HepG2 (cell line): ENCODE results near the gene SNAP47. TPM values are rescaled to one million over a fixed set of nuclear protein-coding genes. Genes with fewer than 3 reads are reported as not detected.

Source experiments
- ASH2L ChIP-seq: fragments of 300-600, 200-600 bp; sonication (generic); IDR thresholded peaks from 2 replicates; pipeline ENCODE4 v1.7.0; 2017; ENCODE audit warnings: low read depth, mild to moderate bottlenecking, moderate library complexity, mixed read lengths, low read length; ENCODE audit not compliant: insufficient read length
- CTCF ChIP-seq: sonication (generic); formaldehyde crosslinking; IDR thresholded peaks from 2 replicates; pipeline ENCODE4 v1.5.0; 2020; ENCODE audit warnings: mild to moderate bottlenecking, missing genetic modification reagents, moderate library complexity
- DNMT3B ChIP-seq: conservative IDR thresholded peaks from 2 replicates; pipeline ENCODE4 v1.6.1; 2016; ENCODE audit warnings: missing biosample characterization, control low read depth
- FOXP4 ChIP-seq: sonication (generic); formaldehyde crosslinking; IDR thresholded peaks from 2 replicates; pipeline ENCODE4 v1.4.0; 2020; ENCODE audit warnings: missing genetic modification reagents
- KAT8 ChIP-seq: IDR thresholded peaks from 2 replicates; pipeline ENCODE4 v1.6.1; 2016; ENCODE audit warnings: missing genetic modification reagents, missing compliant biosample characterization
- KDM5B ChIP-seq: sonication (generic); formaldehyde crosslinking; IDR thresholded peaks from 2 replicates; pipeline ENCODE4 v1.4.0; 2020; ENCODE audit warnings: missing genetic modification reagents, mild to moderate bottlenecking, borderline replicate concordance
- KDM6A ChIP-seq: IDR thresholded peaks from 2 replicates; pipeline ENCODE4 v1.6.1; 2016; ENCODE audit warnings: low read depth
- KLF11 ChIP-seq: IDR thresholded peaks from 2 replicates; pipeline ENCODE4 v1.6.1; 2016; ENCODE audit warnings: missing compliant biosample characterization
- KMT2B ChIP-seq: IDR thresholded peaks from 2 replicates; pipeline ENCODE4 v1.6.1; 2016; ENCODE audit warnings: missing genetic modification reagents, missing compliant biosample characterization
- NKX3-1 ChIP-seq: sonication (generic); formaldehyde crosslinking; IDR thresholded peaks from 2 replicates; pipeline ENCODE4 v1.5.0; 2020; ENCODE audit warnings: missing genetic modification reagents
- PRDM10 ChIP-seq: sonication (generic); formaldehyde crosslinking; IDR thresholded peaks from 2 replicates; pipeline ENCODE4 v1.4.0; 2020; ENCODE audit warnings: low read depth, missing genetic modification reagents
- RXRB ChIP-seq: IDR thresholded peaks from 2 replicates; pipeline ENCODE4 v1.6.1; 2016; ENCODE audit warnings: borderline replicate concordance, missing genetic modification reagents, missing compliant biosample characterization
- SNRNP70 ChIP-seq: fragments of 200-400 bp; formaldehyde crosslinking; IDR thresholded peaks from 2 replicates; pipeline ENCODE4 v1.6.1; 2017; ENCODE audit warnings: mild to moderate bottlenecking, low read depth, low read length, moderate library complexity
- STAT5B ChIP-seq: sonication (generic); formaldehyde crosslinking; IDR thresholded peaks from 2 replicates; pipeline ENCODE4 v1.4.0; 2020; ENCODE audit warnings: missing genetic modification reagents
- U2AF2 ChIP-seq: fragments of 200-400 bp; formaldehyde crosslinking; IDR thresholded peaks from 2 replicates; pipeline ENCODE4 v1.6.1; 2017; ENCODE audit warnings: low read depth, mild to moderate bottlenecking, low read length
- ZGPAT ChIP-seq: IDR thresholded peaks from 2 replicates; pipeline ENCODE4 v1.6.1; 2016; ENCODE audit warnings: mild to moderate bottlenecking
- ZNF496 ChIP-seq: sonication (generic); formaldehyde crosslinking; IDR thresholded peaks from 2 replicates; pipeline ENCODE4 v1.8.1; 2023; ENCODE audit warnings: mild to moderate bottlenecking, moderate library complexity, missing genetic modification reagents; ENCODE audit not compliant: insufficient replicate concordance
- ZNF501 ChIP-seq: sonication (generic); formaldehyde crosslinking; IDR thresholded peaks from 2 replicates; pipeline ENCODE4 v1.5.1; 2020; ENCODE audit warnings: mild to moderate bottlenecking, moderate library complexity, missing genetic modification reagents
- ZNF557 ChIP-seq: sonication (generic); formaldehyde crosslinking; IDR thresholded peaks from 2 replicates; pipeline ENCODE4 v1.4.0; 2020; ENCODE audit warnings: missing genetic modification reagents
- ZNF576 ChIP-seq: sonication (generic); formaldehyde crosslinking; IDR thresholded peaks from 2 replicates; pipeline ENCODE4 v1.4.0; 2020; ENCODE audit warnings: mild to moderate bottlenecking, missing genetic modification reagents
- ZNF782 ChIP-seq: sonication (generic); formaldehyde crosslinking; IDR thresholded peaks from 2 replicates; pipeline ENCODE4 v1.4.0; 2020; ENCODE audit warnings: missing genetic modification reagents, mild to moderate bottlenecking, borderline replicate concordance
- polyA plus RNA-seq, 8 experiments: library from polyadenylated mRNA; depleted of rRNA in 3 of 8; stranded (reverse) in 7 of 8; unstranded in 1 of 8; fragments of >200 nt; fragmentation: Illumina TruSeq in 4 of 8; extraction: Trizol in 4 of 8; gene quantifications; 2 replicates each; pipeline versions ENCODE4 v1.2.1 to v1.2.3, GENCODE V29; 2011 to 2016; ENCODE audit warnings: low read depth in 4 of 8, missing spikeins in 1 of 8, mixed read lengths in 1 of 8; ENCODE audit not compliant: insufficient read depth in 1 of 8
- total RNA-seq, 5 experiments: library from RNA; depleted of rRNA; stranded (reverse); fragments of >200 nt; fragmentation: Illumina TruSeq; extraction: Trizol; gene quantifications; 2 replicates each; pipeline ENCODE4 v1.2.3, GENCODE V29; 2016; ENCODE audit warnings: low read depth in 1 of 5

The SNAP47 gene
- total and polyA plus RNA-seq, 2 of the 13 experiments (the other 11 are each of a cell fraction or from before 2014, with no cell fraction given): 13.6 to 25.1 TPM

- peak; percentile 20; the same call in 1 of the 2 replicates for TF ChIP-seq CTCF (CRISPR knock-in tag)
- no peak for TF ChIP-seq U2AF2
- TF ChIP-seq STAT5B (CRISPR knock-in tag): peak; percentile 82; the same call in 1 of the 2 replicates
- peak; percentile 84 for TF ChIP-seq ASH2L
- TF ChIP-seq ZNF557 (CRISPR knock-in tag): 0 out of 2 replicates have a peak, but pooled peaks have one; percentile 41
- TF ChIP-seq KDM5B (CRISPR knock-in tag): peak; percentile 97; the same call in 1 of the 2 replicates
- peak; percentile 92 for TF ChIP-seq KMT2B (CRISPR knock-in tag)
- TF ChIP-seq ZNF782: no peak; the same call in 1 of the 2 replicates
- TF ChIP-seq SNRNP70: no peak
- peak; percentile 98 for TF ChIP-seq KAT8 (CRISPR knock-in tag)
- peak; percentile 98 for TF ChIP-seq ZNF501
- 0 out of 2 replicates have a peak, but pooled peaks have one; percentile 29 for TF ChIP-seq PRDM10 (CRISPR knock-in tag)
- 0 out of 2 replicates have a peak, but pooled peaks have one; percentile 55 for TF ChIP-seq KLF11 (CRISPR knock-in tag)
- no peak for TF ChIP-seq ZNF576
- TF ChIP-seq RXRB (CRISPR knock-in tag): peak; percentile 81
- peak; percentile 91 for TF ChIP-seq NKX3-1 (CRISPR knock-in tag)
- TF ChIP-seq ZNF496: no peak
- no peak for TF ChIP-seq KDM6A (CRISPR knock-in tag)
- peak; percentile 96 for TF ChIP-seq ZGPAT (CRISPR knock-in tag)
- TF ChIP-seq FOXP4 (CRISPR knock-in tag): 0 out of 2 replicates have a peak, but pooled peaks have one; percentile 38
- no peak for TF ChIP-seq DNMT3B (CRISPR knock-in tag)
These were observed at the start of gene SNAP47, which contains the start of gene JMJD4 (continued) for GRCh38 chr1:227734856-227735538.
